Tibial nerve (tissue), 4 donors: ENCODE data around the gene ZNF407. TPM values are rescaled to one million over a fixed set of nuclear protein-coding genes. Genes with fewer than 3 reads are reported as not detected.

Source experiments
- DNase-seq, 2 donors: peaks; one replicate each; pipeline ENCODE4 v3.0.0-alpha.2; 2019; ENCODE audit warnings: low spot score in 2 of 2
- H3K27ac ChIP-seq, 4 donors: fragments of 200-600 bp; sonication (generic) in 3 of 4; one replicate each; pipeline ENCODE4 v1.5.1; 2017 to 2019; ENCODE audit warnings: mild to moderate bottlenecking in 1 of 4
- H3K27me3 ChIP-seq, 2 donors: fragments of 200-600 bp; sonication (generic) in 1 of 2; one replicate each; pipeline versions ENCODE4 v1.5.1 to v1.6.0; 2017 to 2019
- H3K36me3 ChIP-seq, 3 donors: fragments of 200-600 bp; sonication (generic); one replicate each; pipeline ENCODE4 v1.5.1; 2018 to 2019
- H3K4me1 ChIP-seq, 4 donors: fragments of 200-600 bp; sonication (generic) in 3 of 4; one replicate each; pipeline ENCODE4 v1.5.1; 2017 to 2019
- H3K4me3 ChIP-seq, 4 donors: fragments of 200-600 bp; sonication (generic) in 3 of 4; one replicate each; pipeline ENCODE4 v1.5.1; 2017 to 2019; ENCODE audit warnings: mild to moderate bottlenecking in 1 of 4, moderate library complexity in 1 of 4
- H3K9me3 ChIP-seq, 4 donors: fragments of 200-600 bp; sonication (generic) in 3 of 4; one replicate each; pipeline ENCODE4 v1.5.1; 2017 to 2019
- EP300 ChIP-seq, 2 donors: sonication (generic); formaldehyde crosslinking; IDR thresholded peaks; one replicate each; pipeline ENCODE4 v1.6.1; 2017; ENCODE audit warnings: antibody characterized with exemption in 2 of 2, mild to moderate bottlenecking in 1 of 2
- POLR2A ChIP-seq, 2 donors: fragments of 450-650 bp; IDR thresholded peaks; one replicate each; pipeline ENCODE4 v1.6.1; 2017; ENCODE audit warnings: antibody characterized with exemption in 2 of 2, mild to moderate bottlenecking in 2 of 2, moderate library complexity in 2 of 2
- WGBS, 2 donors: methylation state at CpG; one replicate each; pipeline ENCODE4 v1.1.5; 2018; 5-methylcytosine and 5-hydroxymethylcytosine counted together
- total RNA-seq, 4 donors: library from RNA; depleted of rRNA; stranded (reverse); fragments of >200 nt; gene quantifications; one replicate each; pipeline ENCODE4 v1.1.0, GENCODE V29; 2016
- TF ChIP-seq, protein P1 (sequence below), 5 experiments: fragments of 200-600 bp in 3 of 5; fragments of 450-650 bp in 2 of 5; sonication (generic) in 3 of 5; IDR thresholded peaks; one replicate each; pipeline ENCODE4 v1.5.1; 2016 to 2019; ENCODE audit warnings: antibody characterized with exemption in 5 of 5, mild to moderate bottlenecking in 3 of 5, moderate library complexity in 2 of 5

The ZNF407 gene
- total RNA-seq, 4 donors from 2014 or later, result 18.6 to 22.8 (median 19.6) TPM

DNA sequence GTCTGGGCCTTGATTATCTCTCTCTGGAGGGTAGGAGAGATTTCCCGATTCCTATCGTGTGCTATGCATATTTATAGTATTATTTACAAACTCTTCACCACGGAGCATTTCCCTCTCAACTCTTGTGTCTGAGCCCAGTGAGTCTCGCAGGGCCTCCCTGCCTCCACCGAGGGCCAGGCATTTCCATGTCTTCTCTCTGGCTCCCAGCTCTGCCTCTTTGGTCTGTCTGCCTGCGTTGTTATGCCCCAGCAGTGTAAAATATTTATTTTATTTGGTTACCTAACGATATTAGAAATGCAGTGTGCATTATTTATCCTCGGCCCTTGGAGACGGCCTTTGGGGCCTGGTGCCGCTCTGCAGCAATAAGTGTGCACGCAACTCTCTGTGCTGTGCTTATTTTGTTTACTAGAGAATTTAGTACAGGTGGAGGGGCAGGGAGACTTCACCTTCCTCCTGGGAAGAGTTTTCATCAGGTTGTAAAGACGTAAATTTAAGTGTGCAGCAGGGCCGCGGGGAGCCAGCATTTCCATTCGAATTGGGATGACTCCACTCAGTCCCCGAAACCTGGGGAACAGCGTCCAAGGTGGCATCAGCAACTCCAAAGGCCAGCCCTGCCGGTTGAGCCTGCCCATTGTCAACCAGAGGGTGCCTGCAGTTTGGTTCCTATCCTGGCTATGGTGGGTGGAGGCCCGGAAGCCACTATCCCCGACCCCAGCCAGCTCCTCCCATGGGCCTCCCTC is 511.1 kb downstream of the ZNF407 start:
- Histone ChIP-seq H3K4me1 (no peaks in the 10 kb centered on the region), H3K27me3 (no peaks in the 10 kb centered on the region), H3K9me3 (no peaks in the 10 kb centered on the region), H3K27ac (no peak overlapping the region), H3K4me3 (no peak overlapping the region), H3K36me3 (no peaks in the 10 kb centered on the region)
- no peak for TF ChIP-seq POLR2A (IDR thresholded peaks at IDR 0.05)
- no peak for TF ChIP-seq EP300 (IDR thresholded peaks at IDR 0.05)
- TF ChIP-seq, protein P1, sequence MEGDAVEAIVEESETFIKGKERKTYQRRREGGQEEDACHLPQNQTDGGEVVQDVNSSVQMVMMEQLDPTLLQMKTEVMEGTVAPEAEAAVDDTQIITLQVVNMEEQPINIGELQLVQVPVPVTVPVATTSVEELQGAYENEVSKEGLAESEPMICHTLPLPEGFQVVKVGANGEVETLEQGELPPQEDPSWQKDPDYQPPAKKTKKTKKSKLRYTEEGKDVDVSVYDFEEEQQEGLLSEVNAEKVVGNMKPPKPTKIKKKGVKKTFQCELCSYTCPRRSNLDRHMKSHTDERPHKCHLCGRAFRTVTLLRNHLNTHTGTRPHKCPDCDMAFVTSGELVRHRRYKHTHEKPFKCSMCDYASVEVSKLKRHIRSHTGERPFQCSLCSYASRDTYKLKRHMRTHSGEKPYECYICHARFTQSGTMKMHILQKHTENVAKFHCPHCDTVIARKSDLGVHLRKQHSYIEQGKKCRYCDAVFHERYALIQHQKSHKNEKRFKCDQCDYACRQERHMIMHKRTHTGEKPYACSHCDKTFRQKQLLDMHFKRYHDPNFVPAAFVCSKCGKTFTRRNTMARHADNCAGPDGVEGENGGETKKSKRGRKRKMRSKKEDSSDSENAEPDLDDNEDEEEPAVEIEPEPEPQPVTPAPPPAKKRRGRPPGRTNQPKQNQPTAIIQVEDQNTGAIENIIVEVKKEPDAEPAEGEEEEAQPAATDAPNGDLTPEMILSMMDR (IDR thresholded peaks at IDR 0.05), result no peak
- no peak for DNase-seq
- whole genome bisulfite sequencing, 2 donors, result 77 to 78% methylated on average over 20 of the region's 20 CpGs

DNA sequence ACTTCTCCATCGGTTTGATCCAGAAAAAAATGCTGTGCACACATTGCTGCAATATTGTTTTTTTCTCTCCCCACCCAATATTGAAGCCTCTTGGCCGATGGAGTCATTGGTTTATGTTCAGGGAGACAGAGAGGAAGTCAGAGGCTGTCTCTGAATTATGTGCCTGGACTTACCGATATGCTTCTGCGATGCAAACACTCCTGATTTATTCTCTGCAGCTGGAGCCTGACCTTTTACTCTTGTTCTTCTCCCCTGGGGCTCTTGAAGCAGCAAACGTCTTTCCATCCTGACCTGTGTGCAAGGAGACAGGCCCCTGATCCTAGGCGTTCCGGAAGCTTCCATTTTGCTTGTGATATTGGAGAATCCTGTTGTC is 511.6 kb downstream of the ZNF407 start:
- TF ChIP-seq, protein P1 (IDR thresholded peaks at IDR 0.05), result no peak
- TF ChIP-seq POLR2A (IDR thresholded peaks at IDR 0.05) (no peak), EP300 (IDR thresholded peaks at IDR 0.05) (no peak)
- Histone ChIP-seq H3K27ac (no peak overlapping the region), H3K4me1 (no peaks in the 10 kb centered on the region), H3K4me3 (no peak overlapping the region), H3K9me3 (no peaks in the 10 kb centered on the region), H3K36me3 (no peaks in the 10 kb centered on the region), H3K27me3 (no peaks in the 10 kb centered on the region)
- DNase-seq, result no peak
- 43 to 45% methylated on average over 7 of the region's 7 CpGs for WGBS, 2 donors

DNA sequence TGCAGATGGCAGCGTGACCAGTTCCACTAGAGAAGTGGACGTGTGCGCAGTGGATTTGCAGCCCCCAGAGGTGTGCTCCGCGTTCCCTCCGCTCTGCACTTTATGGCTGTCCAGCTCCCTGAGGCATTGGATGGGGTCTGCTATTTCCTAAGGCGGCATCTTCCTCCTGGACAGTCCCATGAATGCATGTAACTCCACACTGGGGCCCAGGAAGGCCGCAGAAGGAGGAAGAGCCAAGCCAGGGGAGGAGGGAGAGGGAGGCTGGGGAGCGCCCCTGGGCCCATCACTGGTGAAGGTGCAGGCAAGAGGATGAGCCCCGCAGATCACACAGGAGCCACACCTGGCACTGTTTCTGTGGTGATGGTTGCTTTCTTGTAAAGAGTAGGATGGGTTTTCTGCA is 512.1 kb downstream of the ZNF407 start:
- H3K36me3 ChIP-seq, result no peaks in the 10 kb centered on the region
- no peaks in the 10 kb centered on the region for H3K9me3 ChIP-seq
- H3K4me3 ChIP-seq, result no peak overlapping the region
- no peak for TF ChIP-seq EP300 (IDR thresholded peaks at IDR 0.05)
- no peak for DNase-seq
- 88 to 89% methylated on average over 10 of the region's 10 CpGs for WGBS, 2 donors
- H3K27me3 ChIP-seq, result no peaks in the 10 kb centered on the region
- H3K27ac ChIP-seq, result no peak overlapping the region
- no peaks in the 10 kb centered on the region for H3K4me1 ChIP-seq

DNA sequence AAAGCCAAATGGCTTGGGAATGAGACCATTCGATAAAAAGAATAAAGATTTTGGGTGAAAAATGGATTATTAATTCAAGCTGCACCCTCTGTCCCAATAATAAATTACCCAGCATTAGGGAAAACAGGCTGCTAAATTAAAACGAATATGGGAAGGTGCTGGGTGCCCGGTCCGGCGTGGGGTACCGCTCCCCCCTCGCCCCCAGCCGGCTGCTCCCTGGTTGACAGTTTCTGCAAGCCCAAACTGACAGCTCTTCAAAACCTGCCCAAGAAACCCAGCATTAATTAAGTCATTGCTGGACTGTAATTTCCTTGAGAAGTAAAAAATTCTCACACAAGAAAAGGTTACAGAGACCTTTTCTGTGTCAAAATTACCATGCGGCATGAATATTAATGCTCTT is 512.6 kb downstream of the ZNF407 start:
- Histone ChIP-seq H3K27ac (no peak overlapping the region), H3K36me3 (no peaks in the 10 kb centered on the region), H3K9me3 (no peaks in the 10 kb centered on the region), H3K27me3 (no peaks in the 10 kb centered on the region), H3K4me3 (no peak overlapping the region), H3K4me1 (no peaks in the 10 kb centered on the region)
- 89 to 90% methylated on average over 9 of the region's 9 CpGs for WGBS, 2 donors
- DNase-seq, result no peak
- TF ChIP-seq EP300 (IDR thresholded peaks at IDR 0.05), result no peak
- no peak for TF ChIP-seq POLR2A (IDR thresholded peaks at IDR 0.05)
- TF ChIP-seq, protein P1 (IDR thresholded peaks at IDR 0.05), result no peak

DNA sequence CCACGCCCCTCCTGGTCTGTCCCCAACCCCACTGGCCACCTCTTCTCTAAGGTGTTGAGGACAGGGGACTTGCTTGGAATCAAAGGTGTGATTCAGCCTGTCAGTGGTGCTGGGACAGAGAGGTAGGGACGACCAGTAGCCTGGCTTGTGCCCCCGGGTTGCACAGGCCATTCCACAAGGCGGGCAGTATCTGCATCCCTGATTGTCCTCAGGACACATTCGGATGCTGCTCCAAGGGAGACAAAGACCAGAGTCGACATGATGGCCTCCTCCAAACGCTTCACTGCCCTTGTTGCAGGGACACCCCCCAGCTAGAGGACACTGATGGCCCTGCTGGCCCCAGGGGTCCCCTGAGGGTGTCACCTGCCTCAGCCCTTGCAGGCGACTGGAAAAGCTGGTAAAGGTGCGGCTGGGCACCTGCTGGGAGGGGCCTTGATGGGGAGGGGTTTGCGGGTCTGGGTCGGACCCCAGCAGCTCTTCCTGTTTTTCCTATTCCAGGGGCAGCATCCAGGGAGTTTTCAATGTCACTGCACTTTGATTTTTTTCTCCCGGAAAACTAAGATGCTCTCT is 513.3 kb downstream of the ZNF407 start:
- TF ChIP-seq, protein P1 (IDR thresholded peaks at IDR 0.05), result no peak
- no peak for TF ChIP-seq POLR2A (IDR thresholded peaks at IDR 0.05)
- TF ChIP-seq EP300 (IDR thresholded peaks at IDR 0.05), result no peak
- Histone ChIP-seq H3K27ac (no peak overlapping the region), H3K36me3 (no peaks in the 10 kb centered on the region), H3K4me3 (no peak overlapping the region), H3K9me3 (no peaks in the 10 kb centered on the region), H3K27me3 (no peaks in the 10 kb centered on the region), H3K4me1 (no peaks in the 10 kb centered on the region)
- DNase-seq, result no peak
- 81 to 82% methylated on average over 11 to 12 of the region's 12 CpGs for WGBS, 2 donors
